Lower leg skin (tissue), 4 donors: ENCODE results near the gene ACVRL1. TPM values are rescaled to one million over a fixed set of nuclear protein-coding genes. Genes with fewer than 3 reads are reported as not detected.

Source experiments
- DNase-seq, 2 donors: peaks; one replicate each; pipeline ENCODE4 v3.0.0-alpha.2; 2019; ENCODE audit warnings: low spot score in 2 of 2
- H3K4me3 ChIP-seq: fragments of 200-600 bp; sonication (generic); 2 replicates; pipeline ENCODE4 v1.5.1; 2017; ENCODE audit warnings: mild to moderate bottlenecking, low read depth; ENCODE audit not compliant: poor library complexity, severe bottlenecking
- CTCF ChIP-seq, 3 donors: fragments of 450-650 bp; IDR thresholded peaks; one replicate each; pipeline ENCODE4 v1.5.1; 2016; ENCODE audit warnings: antibody characterized with exemption in 3 of 3, mild to moderate bottlenecking in 3 of 3, moderate library complexity in 2 of 3
- POLR2A ChIP-seq, 2 donors: fragments of 450-650 bp; IDR thresholded peaks; one replicate each; pipeline ENCODE4 v1.6.1; 2016 to 2017; ENCODE audit warnings: antibody characterized with exemption in 2 of 2, mild to moderate bottlenecking in 1 of 2, moderate library complexity in 1 of 2
- WGBS, 2 donors: methylation state at CpG; one replicate each; pipeline ENCODE4 v1.1.5; 2018; 5-methylcytosine and 5-hydroxymethylcytosine counted together
- intact Hi-C: fragments of 100-400 bp; cut with DNase I; formaldehyde crosslinking; loops from one replicate; pipeline ENCODE4 v1.15.0; 2023; ENCODE audit warnings: low total_unique reads
- total RNA-seq, 4 donors: library from RNA; depleted of rRNA; stranded (reverse); fragments of >200 nt; gene quantifications; one replicate each; pipeline ENCODE4 v1.1.0, GENCODE V29; 2016

ACVRL1 gene
- 10 to 100 TPM; 12.9 to 99.8 (median 39.9) TPM for total RNA-seq

GRCh38 chr12:51907083-51907855 lies at the start of gene ACVRL1:
ACVRL1 (plus strand) TSS chr12:51907504; CDS start chr12:51912475, 4,971 bp downstream.
- intact Hi-C loops = no loop called here
- 3 to 8% methylated on average over 16 to 32 of the region's 74 CpGs for WGBS, 2 donors
- TF ChIP-seq POLR2A (IDR thresholded peaks at IDR 0.05) (no peak), CTCF (IDR thresholded peaks at IDR 0.05) (no peak)
- H3K4me3 ChIP-seq = peak within 1 kb of the TSS; percentile 53
- DNase-seq = peak in 1 of 2 donors; percentile 88

- no peak for DNase-seq
- WGBS, 2 donors = 90 to 96% methylated on average over 3 of the region's 3 CpGs
- intact Hi-C loops = no loop called here
- no peak for TF ChIP-seq POLR2A (IDR thresholded peaks at IDR 0.05)
- no peak for TF ChIP-seq CTCF (IDR thresholded peaks at IDR 0.05)
- no peak overlapping the region for H3K4me3 ChIP-seq
Measured at GRCh38 chr12:51860986-51861385, 46.3 kb upstream of the ACVRL1 start.

DNA sequence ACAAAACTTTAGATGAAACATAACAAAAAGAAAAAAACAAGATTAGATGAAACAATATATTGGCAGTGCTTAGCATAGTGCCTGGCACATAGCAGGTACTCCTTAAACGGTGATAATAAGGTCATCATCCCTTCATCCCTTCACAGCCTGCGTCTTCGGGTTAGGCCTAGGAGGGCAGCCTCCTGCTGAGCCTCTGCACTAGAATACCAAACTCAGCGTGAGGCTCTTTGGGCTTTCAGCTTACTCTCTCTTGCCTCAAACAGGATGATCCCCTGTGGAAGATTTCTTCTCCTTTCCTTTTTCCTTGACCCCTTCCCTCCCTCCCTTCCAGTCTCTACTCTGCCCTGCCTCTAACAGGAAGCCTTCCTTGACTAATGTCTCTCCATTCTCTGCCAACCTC lies 44.4 kb upstream of the ACVRL1 start:
- WGBS, 2 donors = 79 to 83% methylated on average over 4 of the region's 4 CpGs
- intact Hi-C loops = no loop called here
- H3K4me3 ChIP-seq = no peak overlapping the region
- no peak for DNase-seq
- TF ChIP-seq CTCF (IDR thresholded peaks at IDR 0.05) = no peak
- TF ChIP-seq POLR2A (IDR thresholded peaks at IDR 0.05) = no peak

DNA sequence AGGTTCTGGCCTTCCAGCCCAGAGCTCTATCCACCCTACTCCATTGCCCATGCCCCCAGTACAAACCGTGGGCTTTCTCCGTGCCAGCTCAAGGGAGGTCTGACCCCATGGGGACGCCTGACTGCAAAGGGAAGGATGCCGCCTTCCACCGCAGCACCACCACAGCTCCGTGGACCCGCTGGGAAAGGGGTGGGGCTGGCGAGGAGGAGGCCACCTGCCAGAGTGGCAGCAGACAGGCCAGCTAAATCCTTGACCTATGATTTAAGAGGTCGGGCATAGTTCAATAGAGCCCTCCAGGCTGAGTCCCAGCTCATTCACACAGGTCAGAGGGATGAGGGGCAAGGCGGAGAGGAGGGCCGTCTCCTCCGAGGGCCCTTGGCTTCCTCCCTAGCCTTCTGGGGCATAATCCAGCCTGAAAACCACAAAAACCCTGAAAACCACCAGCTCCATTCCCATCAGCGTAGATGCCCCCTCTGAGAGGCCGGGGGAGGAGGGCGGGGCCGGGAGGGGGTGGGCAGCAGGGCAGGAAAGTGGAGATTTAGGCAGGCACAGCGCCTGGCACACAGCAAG lies 43.9 kb upstream of the ACVRL1 start:
- no peak for DNase-seq
- intact Hi-C loops = no loop called here
- TF ChIP-seq CTCF (IDR thresholded peaks at IDR 0.05) (no peak), POLR2A (IDR thresholded peaks at IDR 0.05) (no peak)
- H3K4me3 ChIP-seq = no peak overlapping the region
- 46 to 52% methylated on average over 16 to 17 of the region's 17 CpGs for WGBS, 2 donors

GRCh38 chr12:51863933-51864832 lies 43.1 kb upstream of the ACVRL1 start:
- intact Hi-C loops = no loop called here
- WGBS, 2 donors = 13 to 15% methylated on average over 39 to 46 of the region's 53 CpGs
- no peak overlapping the region for H3K4me3 ChIP-seq
- DNase-seq = no peak
- no peak for TF ChIP-seq POLR2A (IDR thresholded peaks at IDR 0.05)
- no peak for TF ChIP-seq CTCF (IDR thresholded peaks at IDR 0.05)
